HT1080 (cell line): ENCODE results near the gene GTPBP1. TPM values are rescaled to one million over a fixed set of nuclear protein-coding genes. Genes with fewer than 3 reads are reported as not detected.

Source experiments
- DNase-seq: peaks from one replicate; pipeline ENCODE4 v3.0.0-alpha.2; 2015; ENCODE audit warnings: low read depth
- total RNA-seq: library from RNA; depleted of rRNA; stranded (reverse); fragments of >200 nt; shearing (Covaris generic); gene quantifications from 2 replicates; pipeline ENCODE4 v1.2.3, GENCODE V29; 2014

Gene GTPBP1
- total RNA-seq, 1 experiment from 2014 or later: 28.8 TPM

DNA sequence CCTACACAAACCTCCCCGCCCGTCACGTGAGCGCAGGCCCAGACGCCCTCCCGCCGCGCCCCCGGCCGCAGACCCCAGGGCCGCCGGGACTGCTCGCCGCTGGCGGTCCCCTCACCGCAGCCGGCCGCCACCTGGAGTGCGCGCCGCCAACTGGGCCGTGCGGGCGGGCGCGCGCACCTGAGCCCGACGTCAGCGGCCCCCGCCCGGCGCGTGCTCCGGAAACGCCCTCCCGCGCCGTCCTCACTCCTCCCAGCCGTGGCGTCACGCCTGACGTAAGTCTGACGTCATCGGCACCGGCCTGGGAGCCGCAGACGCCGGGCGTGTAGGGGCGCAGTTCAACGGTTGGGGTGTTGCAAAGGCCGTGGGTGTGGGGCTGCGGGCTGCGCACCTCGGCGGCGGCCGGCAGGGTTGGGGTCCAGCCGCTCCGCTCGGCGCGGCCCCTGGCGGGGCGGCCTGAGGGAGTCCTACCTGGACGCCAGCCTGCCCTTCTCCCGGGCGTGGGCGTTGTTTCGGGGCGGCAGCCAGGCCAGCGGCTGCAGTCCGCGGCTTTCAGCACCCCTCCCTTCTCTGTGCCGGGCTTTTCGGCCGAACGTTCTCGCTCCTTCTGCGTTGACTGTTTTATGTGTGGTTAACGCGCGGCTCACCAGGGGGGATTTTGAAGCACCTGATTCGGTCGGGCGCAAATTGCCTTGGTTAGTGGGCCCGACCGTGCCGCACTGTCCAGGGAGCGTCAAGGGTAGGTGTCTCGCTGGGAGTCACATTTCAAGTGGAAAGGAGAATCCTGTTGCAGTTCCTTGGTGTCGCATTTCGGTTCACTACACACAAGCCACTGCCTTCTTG, 4.7 kb upstream of the GTPBP1 start, which contains the start of gene JOSD1:
TSS of gene JOSD1 (minus strand) at position 155 of the 840 bp plus-strand sequence. CDS start 956 bp downstream, outside the sequence.
- DNase-seq: peak; percentile 87

DNA sequence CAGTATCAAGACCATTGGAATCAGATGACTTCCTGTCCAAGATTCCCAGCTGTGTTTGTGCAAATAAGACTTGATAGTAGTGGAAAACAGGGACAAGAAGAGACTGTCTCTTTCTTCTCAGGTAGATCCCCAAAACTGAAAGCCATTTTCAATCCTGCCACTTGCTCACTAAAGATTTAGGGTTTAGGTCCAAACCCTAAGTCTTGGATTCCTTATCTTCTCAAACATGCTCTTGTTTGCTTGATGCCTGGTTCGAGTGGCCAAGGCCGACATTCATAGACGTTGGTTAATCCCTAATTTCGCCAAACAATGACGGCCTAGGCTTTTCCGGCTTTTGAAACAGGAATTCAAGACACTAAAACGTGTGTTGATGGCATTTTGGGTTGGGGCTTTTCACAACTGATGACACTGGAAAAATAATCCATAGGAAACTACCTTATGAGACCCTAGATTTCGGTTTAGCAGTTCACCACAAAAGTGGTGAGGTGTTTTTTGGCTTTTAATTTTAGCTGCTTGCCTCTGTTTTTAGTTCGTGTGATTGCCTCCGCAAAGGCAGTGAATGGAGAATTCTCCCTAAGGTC, 1.0 kb upstream of the GTPBP1 start:
- DNase-seq: no peak

DNA sequence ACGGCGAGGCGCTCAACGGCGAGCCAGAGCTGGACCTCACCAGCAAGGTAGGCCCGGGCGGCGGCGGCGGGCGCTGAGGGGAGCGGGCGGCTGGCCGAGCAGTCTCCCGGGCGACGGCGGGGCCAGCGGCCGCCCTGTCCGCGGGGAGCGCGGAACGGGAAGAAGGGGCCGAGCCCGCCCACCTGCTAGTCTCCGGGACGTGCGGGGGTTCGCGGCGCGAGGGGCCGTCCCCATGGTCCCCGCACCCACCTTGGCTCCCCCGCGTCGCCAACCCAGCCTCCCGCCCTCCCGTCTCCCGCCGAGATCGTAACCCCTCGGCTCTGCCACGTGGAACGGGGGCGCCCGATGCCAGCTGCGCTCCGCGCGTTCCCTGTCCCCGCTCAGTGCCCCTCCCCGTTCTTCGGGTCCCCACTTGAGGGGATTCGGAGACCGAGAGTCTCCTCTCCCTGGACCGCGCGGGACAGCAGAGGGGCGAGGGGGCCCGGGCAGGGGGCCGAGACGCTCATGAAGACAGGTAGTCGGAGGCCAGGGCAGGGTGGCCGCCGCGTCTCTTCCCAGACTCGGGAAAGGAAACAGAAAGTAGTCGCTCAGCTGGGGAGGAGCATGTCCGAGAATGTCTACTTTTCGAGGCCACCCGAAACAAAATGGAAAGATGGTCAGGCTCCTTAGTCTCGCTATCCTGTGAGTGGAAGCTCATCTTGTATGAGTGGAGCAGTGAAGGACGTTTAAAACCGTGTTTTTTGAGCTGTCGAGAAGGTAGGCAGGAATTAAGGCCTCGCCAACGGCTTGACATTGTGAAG, 557 bp downstream of the GTPBP1 start:
- DNase-seq: no peak

DNA sequence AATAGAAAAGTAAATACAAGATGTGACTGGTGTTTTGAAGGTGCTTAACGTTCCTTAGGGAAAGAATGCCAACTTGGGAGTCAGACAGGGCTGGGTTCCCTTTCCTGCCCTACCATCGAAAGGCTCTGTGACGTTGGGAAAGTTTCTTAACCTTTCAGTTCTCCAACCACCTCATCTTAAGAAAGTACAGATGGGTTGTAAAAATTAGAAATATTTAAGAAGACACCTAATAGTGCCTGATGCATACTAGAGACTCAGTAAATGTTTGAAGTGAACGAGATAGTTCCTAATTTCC, 1.1 kb downstream of the GTPBP1 start:
- DNase-seq: no peak

DNA sequence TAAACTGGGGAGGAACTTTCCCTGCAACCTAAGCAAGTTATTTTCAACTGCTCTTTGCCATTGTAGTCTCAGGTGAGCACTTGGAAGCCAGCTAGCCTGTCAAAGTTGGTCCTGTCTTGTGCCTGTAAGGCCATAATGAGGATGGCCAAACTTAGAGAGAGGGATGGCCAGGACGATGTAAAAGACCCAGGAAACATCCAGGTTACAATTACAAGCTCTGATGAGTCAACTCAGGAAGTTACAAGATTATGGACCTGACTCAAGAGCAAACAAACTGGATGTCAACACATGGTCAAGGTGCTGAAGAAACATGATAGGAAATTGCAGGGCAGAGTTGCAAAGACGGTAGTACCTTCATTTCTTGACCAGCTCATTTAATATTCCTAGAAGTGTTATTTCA, 1.6 kb downstream of the GTPBP1 start:
- peak; percentile 69 for DNase-seq

DNA sequence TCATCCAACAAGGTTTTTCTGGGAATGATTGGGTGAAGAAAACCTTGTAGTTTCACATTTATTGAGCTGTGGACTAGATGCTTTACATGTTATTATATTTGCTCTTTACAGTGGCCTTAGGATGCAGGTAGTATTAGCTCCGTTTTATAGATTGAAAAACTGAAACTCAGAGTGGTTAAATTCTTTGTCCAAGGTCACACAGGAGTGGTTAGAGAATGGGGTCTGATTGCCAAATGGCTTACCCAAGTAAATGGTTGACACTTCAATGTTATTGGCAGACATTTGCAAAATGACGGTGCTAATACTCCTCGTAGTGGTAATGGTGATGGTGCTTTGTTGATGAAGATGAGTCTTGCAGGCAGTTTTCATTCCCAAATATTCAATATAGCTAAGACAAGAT, 2.2 kb downstream of the GTPBP1 start:
- no peak for DNase-seq

DNA sequence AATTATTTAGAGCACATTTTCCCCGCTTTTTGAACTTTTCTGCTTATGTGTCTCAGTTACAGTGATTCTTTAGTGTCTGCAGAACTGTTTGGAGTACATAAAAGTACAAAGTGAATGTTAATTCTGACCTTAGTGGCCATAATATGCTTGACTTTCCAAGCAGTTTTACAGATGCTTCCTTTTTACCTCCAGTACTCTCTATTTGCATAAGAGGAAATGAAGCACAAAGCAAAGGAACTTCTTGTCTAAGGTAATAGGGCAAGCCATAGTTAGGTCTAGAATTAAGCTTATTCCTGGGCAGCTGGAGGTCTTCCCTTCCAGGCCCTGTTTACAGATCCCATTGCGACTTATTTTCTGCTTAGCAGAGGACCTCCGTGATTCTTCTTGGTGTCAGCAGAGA, 3.6 kb downstream of the GTPBP1 start:
- no peak for DNase-seq

DNA sequence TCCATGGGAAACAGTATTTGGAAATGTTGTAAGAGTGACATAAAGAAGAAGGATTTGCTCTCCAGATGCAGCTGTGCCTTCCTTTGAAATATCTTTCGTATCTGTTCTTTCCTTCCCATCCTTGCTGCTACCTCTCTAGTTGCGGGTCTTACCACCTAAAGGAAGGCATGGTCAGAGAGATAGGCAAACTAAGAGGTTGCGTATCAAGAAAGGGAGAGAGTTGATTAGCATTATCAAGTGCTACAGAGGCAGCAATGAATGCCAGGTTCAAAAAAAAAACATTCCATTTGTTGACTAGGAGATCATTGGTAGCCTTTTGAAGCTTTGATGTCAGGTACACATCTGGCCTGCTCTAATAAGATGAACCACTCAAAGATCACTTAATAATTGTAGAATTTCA, 4.6 kb downstream of the GTPBP1 start:
- no peak for DNase-seq

DNA sequence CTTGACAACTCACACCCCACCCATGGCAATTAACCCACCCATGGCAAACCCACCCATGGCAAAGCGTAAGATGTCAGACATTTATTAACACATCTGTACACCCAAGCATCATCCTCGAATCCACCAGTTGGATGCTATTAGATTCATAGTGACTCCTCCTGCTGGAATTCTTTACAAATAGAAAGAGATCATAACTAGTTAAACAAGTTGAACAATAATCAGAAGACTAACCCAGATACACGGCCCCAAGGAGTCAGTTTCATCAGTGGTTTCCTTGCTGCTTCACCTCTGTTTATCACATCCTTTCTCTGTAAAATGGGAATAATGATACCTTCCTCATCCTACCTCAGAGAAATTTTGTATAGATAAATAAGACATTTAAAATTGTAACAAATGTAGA, 5.1 kb downstream of the GTPBP1 start:
- no peak for DNase-seq

DNA sequence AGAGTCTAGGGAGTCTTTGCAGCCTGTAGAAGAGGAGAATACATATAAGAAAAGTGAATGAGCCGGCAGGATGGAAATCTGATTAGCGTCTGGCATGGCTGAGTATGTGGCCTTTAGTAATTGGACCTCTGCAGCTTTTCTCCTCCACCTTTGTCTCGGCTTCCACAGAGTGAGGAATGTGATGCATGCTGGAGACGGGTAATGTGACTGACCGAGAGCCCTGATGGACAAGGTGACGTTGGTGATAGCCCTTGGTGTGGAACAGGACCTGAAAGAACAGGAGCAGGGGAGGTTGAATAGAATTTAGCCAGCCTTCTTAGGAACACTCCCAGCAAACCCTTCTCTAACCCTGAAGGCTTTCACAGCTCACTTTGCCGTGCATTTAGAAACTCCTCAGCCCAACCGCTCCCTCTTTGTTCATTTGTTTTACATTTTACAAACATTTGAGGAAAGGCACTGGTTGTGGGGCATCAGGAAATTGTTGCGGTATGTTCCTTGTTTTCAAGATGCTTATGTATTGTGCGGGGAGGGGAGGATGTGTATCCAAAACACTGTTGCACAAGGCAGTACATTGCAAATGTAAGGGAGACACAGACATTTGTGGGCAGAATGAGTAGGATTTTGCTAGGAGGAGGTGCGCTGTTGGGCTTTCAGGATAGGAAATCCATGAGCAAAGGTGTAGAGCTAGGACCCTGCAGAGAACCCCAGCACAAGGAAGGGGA, 6.9 kb downstream of the GTPBP1 start:
- no peak for DNase-seq

DNA sequence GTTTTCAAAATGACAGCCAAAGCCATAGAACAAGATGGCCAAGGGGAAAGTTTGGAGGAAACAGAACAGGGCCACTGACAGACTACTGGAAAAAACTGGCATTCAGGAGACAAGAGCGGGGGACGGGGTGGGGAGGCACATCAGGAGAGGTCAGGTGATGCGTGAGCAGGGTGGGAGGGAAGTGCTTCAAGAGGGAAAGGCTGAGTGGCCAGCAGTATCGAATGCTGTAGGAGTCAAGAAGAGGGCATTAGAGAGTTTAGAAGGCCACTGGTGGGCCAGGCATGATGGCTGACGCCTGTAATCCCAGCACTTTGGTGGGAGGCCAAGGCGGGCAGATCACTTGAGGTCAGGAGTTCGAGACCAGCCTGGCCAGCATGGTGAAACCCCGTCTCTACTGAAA, 8.2 kb downstream of the GTPBP1 start:
- no peak for DNase-seq

DNA sequence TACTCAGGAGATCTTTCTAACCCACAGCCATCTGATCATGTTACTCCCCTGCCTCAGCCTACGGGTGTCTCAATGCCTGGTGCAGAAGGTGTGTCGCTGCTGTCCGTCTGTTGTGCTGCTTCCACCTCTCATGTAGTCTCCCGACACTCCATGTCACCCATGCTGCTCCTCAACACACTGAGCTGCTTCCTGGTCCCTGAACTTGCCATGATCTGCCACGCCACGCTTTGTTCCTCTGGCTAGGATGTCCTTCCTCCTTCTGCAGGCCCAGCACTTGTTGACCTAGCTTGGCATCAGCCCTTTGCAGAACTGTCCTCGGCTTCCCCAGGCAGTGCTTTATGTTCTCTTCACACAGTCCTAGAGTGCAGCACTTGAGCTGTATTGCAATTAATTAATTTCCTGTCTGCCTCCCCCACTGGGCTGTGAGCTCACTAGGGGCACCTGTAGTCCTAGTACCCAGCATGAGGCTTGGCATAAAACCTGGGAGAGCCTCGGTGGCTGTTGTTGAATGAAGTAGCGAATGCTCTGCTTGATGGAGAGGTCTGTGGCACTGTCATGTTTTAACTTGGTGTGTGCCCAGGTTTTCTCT, 9.5 kb downstream of the GTPBP1 start:
- DNase-seq: no peak

DNA sequence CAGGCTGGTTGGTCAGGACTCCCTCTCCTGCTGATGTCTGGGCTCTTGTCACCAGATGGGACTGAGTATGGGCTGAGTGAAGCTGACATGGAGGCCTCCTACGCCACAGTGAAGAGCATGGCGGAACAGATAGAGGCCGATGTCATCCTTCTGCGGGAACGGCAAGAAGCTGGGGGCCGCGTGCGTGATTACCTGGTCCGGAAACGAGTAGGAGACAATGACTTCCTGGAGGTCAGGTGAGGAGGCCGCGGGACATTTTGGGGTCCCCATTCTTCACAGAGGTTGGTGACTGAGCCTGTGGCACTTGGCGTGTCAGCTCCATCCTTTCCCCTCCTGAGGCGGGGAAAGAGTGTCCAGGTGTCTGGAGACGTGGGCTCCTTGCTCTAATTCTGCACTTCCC, 10.1 kb downstream of the GTPBP1 start:
- DNase-seq: no peak

DNA sequence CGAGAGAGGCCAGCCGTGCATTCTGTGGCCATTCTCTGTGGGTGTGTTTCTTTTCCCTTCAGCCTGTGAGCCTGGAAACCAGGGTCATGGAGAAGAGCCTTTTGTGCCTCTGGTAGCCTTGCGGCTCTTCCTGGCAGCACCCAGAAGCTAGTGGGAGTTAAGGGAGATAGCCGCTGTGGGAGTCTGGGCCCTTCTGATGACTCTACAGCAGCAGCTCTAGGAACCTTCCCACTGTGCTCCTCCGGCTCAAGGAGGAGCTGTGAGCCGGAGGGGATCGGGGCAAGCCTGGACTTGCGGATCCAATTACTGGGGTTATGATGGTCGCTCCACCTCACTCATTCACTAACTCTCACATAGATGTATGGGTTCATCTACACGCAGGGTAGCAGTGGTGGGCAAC, 10.5 kb downstream of the GTPBP1 start:
- DNase-seq: no peak

DNA sequence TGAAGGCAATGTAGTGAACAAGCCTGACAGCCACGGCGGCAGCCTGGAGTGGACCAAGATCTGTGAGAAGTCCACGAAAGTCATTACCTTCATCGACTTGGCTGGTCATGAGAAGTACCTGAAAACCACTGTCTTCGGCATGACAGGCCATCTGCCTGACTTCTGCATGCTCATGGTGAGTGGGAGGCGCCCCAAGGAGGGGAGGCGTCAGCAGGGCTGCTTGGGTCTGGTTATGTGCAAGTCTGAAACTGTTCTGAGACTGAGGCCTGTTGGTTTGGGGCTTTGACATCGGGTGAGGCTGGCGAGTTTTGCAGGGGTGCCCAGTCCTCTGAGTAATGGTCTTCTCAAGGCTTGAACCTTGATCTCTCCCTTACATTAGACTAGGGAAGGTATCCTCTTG, 11.1 kb downstream of the GTPBP1 start:
- no peak for DNase-seq

DNA sequence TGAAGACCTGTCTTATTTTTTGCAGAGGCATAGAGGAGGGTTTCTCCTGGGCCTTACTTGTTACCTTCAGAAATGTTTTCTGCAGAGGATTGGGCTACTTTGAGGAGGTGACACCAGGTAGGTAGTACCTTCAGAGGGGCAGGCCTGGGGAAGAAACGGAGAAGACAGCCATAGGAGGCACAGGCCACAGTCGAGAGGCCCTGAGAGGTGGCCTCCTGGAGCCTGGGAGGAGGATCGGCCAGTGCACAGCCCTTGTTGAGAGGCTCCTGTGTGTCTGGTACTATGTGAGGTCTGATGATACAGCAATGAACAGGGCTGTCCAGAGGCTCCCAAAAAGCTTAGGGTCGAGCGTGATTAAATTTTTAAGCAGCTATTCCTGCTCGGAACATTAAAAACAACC, 11.5 kb downstream of the GTPBP1 start:
- no peak for DNase-seq

DNA sequence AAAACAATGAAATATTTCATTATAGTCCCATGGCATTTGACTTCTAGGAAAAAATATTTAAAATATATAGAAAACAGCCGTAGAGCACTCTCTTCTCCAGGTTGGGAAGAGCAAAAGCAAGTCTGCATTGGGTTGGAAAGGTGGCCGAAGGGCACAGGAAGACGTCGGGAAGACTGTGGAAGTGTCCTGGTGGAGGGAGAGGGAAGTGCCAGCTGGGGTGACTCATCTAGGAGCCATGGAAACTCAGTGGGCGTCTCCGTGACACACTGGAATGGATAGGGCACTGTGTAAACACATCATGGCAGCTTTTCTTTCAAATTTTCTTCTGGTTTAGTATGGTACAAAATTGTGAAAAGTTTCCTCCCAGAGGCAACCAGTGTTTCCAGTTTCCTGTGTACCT, 12.7 kb downstream of the GTPBP1 start:
- DNase-seq: peak; percentile 91

DNA sequence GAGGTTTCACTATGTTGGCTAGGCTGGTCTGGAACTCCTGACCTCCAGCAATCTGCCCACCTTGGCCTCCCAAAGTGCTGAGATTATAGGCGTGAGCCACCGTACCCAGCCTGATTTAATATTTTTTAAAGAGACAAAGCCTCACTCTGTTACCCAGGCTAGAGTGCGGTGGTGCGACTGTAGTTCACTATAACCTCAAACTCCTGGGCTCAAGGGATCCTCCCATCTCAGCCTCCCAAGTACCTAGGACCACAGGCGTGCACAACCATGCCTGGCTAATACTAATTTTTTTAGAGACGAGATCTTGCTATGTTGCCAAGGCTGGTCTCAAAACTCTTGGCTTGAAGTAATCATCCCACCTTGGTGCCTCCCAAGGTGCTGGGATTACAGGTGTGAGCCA, 13.5 kb downstream of the GTPBP1 start:
- no peak for DNase-seq

DNA sequence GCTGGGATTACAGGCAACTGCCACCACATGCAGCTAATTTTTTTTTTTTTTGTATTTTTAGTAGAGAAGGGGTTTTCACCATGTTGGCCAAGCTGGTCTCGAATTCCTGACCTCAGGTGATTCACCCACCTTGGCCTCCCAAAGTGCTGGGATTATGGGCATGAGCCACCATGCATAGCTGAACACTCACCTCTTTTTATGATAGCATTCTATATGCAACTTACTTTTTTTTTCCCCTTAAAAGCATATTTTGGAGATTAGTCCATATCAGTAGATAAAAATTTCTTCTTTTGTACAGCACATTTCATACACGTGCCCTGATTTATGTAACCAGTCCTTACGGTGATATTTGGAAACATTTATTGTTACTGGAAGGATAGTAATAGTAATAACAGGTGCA, 14.6 kb downstream of the GTPBP1 start:
- no peak for DNase-seq

DNA sequence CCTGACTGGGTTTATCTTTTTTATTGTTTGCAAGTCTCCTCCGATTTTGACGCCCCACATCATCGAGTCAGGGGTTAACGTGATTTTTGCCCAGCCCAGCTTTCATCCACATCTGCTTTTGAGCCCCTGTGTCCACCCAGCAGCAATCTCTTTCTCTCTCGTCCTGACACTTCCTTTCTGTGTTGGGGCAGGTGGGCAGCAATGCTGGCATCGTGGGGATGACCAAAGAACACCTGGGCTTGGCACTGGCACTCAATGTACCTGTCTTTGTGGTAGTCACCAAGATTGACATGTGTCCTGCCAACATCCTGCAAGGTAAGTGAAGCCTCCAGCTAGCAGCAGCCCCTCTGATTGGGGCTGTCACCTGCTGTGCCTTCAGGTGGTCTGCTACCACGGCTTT, 15.8 kb downstream of the GTPBP1 start:
- DNase-seq: no peak

DNA sequence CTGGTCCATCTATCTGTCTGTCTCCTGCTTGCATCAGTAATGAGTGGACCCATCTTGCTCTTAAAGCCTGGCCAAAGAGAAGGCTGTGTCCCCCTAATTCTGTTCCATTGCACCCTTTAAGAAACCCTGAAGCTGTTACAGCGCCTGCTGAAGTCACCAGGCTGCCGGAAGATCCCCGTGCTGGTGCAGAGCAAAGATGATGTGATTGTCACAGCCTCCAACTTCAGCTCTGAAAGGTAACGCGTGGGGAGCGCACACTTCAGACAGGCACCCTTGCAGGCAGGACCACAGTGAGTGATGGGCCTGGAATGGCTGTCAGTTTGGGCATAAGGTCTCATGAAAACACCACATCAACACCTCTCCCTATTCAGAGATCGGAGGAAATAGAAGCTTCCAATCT, 18.4 kb downstream of the GTPBP1 start:
- DNase-seq: no peak
